Suprapubic skin (tissue), 4 donors: ENCODE measurements around the gene LGI4.

Experiments used
- CTCF ChIP-seq, 2 donors: fragments of 200-600 bp in 1 of 2; fragments of 450-650 bp in 1 of 2; sonication (generic) in 1 of 2; IDR thresholded peaks; one replicate each; pipeline ENCODE4 v1.5.1; 2016 to 2019; ENCODE audit warnings: antibody characterized with exemption in 2 of 2, mild to moderate bottlenecking in 1 of 2, moderate library complexity in 1 of 2
- EP300 ChIP-seq: sonication (generic); formaldehyde crosslinking; IDR thresholded peaks from one replicate; pipeline ENCODE4 v1.6.1; 2017; ENCODE audit warnings: antibody characterized with exemption
- POLR2A ChIP-seq, 2 donors: fragments of 450-650 bp; IDR thresholded peaks; one replicate each; pipeline ENCODE4 v1.6.1; 2017; ENCODE audit warnings: antibody characterized with exemption in 2 of 2, mild to moderate bottlenecking in 2 of 2, moderate library complexity in 2 of 2
- POLR2AphosphoS5 ChIP-seq, 3 donors: sonication (generic); formaldehyde crosslinking; IDR thresholded peaks; one replicate each; pipeline ENCODE4 v1.6.1; 2017; ENCODE audit warnings: antibody characterized with exemption in 3 of 3

- TF ChIP-seq POLR2AphosphoS5 (IDR thresholded peaks at IDR 0.05) (no peak), CTCF (IDR thresholded peaks at IDR 0.05) (no peak), EP300 (no peak), POLR2A (IDR thresholded peaks at IDR 0.05) (no peak)
These were observed 5.5 kb upstream of the LGI4 start for GRCh38 chr19:35140207-35140961.
